IPS-18c (cell line): ENCODE measurements around the gene CGB8.
A peak's percentile ranks its signal among the peaks of the same experiment; 100 is the strongest.
"Not testable (repeated sequence)": the region's sequence is repeated elsewhere in the genome, so short reads cannot be mapped to it uniquely, and the experiment has no call there.

Experiments
- H3K4me3 ChIP-seq: 2 replicates; pipeline ENCODE4 v1.7.0; 2013; ENCODE audit warnings: low read depth, mild to moderate bottlenecking, low read length, moderate library complexity; ENCODE audit not compliant: insufficient read depth
- H3K9me3 ChIP-seq: one replicate; pipeline ENCODE4 v1.6.1; 2013; ENCODE audit warnings: mild to moderate bottlenecking, low read length, moderate library complexity; ENCODE audit not compliant: control insufficient read depth, insufficient read depth

Gene CGB8

DNA sequence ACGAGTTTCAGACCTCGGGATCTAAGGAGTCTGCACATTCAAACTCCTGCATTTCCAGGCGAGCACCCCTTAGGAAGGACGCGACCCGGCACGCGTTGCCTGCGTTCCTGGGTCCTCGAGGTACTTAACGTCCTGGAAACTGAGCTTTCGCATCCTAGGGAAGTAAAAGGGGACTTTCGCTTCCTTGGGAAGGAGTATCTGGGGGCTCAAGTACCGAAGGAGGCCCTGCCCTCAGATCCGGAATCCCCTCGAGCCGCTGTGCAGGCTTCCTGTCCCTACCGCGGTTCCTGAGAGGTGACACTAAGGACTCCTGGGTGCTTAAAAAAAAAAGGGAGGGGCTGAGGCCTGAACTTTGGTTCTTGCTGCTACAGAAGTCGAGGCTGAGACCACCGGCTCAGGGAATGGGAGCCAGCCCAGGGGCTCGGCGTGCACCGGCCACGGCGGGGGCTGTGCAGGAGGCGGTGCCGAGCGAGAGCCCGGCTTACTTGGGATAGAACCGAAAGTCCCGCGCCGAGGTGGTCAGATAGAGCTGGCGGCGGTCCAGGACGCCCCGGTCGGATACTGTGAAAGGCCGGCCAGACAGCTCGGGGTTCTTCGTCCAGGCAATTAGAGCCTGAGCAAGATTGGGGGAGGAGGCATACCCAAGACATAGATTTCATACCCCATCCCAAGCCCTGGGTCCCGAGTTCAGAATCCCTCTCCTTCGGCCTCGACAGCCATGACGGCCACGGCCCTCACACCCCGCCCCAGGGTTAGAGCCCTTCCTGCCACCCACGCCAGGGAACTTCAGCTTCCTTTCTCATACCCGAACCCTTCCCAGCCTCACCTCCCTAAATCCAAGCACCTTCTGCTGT, 30.3 kb downstream of the CGB8 start:
- H3K9me3 ChIP-seq, result not testable (repeated sequence)
- peak overlapping the region; percentile 50 for H3K4me3 ChIP-seq

DNA sequence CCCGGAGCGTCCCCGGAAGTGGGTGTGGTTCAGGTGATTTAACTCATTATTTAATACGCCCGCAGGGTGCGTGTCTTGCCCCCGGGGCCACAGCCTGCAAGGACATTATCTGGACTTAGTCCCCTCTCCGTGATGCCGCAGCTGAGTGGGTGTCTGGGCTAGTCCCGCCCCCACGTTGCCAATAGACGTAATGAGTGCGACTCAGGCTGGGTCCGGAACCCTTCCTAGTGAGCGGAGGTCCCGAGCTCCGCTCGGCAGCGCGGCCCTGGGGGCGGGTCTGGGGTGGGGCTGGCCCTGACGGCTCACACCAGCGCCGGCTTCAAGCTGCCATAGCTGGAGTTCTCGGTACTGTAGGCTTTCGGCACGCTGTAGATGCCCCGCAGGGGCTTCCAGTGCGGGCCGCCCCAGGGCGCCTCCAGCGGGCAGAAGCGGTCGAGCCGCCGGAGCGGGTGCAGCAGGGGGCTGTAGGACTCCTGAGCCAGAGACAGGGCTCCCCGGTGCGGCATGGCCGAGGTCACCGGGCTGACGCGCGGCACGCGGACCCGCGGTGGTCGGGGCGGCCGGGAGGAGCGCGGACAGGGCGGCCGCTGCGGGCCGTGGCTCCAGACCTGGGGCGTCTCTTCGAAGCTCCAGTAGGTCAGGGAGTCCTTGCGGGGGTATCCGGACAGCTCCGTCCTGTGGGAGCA, 31.1 kb downstream of the CGB8 start:
- H3K4me3 ChIP-seq, result peak overlapping the region; percentile 50
- no peaks in the 10 kb centered on the region for H3K9me3 ChIP-seq

DNA sequence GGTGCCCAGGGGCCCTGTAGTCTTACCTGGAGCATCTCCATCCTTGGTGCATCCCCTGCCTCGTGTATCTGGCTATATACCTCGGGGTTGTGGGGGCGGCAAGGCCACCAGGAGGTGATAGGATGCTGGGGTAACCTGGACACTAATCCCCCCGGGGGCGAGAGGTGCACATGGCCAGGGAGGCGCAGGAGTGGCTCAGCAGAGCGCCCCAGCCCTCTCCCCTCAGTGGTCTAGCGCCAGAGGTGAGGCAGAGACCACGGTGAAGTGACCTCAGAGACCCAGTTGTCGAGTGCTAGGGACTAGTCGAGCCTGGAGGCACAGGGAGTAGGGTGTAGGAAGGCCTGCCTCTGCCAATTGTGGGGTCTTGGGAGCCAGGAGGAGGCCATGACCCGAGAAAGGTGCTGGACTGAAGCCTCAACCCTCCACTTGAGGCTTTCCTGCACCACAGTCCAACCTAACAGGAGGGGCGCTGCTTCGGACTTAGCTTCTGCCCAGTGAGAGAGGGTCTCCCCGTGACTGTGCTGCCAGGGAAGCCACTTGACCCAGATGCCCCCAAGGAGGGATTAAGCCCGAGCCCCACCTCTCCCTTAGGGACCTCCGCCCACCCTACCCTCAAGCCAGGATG, 31.8 kb downstream of the CGB8 start, which contains the start of gene LHB:
LHB (minus strand) TSS at position 51 of the 625 bp plus-strand sequence; CDS start at position 41, 10 bp downstream.
- Histone ChIP-seq H3K4me3 (peak within 1 kb of the TSS; percentile 50), H3K9me3 (no peaks in the 10 kb centered on the region)

DNA sequence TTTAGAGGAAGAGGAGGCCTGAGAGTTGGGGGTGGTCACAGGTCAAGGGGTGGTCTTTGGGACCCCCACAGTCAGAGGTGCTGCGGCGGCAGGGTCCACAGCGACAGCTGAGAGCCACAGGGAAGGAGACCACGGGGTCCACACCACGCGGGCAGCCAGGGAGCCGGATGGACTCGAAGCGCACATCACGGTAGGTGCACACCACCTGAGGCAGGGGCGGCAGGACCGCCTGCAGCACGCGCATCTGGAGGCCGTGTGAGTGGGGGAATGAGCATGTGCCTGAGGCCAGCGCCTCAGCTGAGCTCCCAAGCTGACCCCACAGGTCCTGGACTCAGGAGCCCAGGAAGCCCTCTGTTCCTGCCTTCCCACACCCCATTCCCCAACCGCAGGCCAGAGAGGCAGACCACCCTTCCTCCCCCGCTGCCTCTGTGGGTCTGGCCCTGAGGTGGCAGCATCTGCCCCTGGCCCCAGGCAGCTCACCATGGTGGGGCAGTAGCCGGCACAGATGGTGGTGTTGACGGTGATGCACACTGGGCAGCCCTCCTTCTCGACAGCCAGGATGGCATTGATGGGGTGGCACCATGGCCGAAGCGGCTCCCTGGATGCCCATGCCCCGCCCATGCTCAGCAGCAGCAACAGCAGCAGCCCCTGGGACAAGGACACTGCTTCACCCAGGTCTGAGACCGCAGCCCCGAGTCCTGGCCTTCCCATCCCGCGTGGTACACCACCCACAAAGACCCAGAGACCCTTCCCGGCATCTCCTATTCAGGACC, 32.7 kb downstream of the CGB8 start:
- Histone ChIP-seq H3K4me3 (no peak overlapping the region), H3K9me3 (no peaks in the 10 kb centered on the region)

DNA sequence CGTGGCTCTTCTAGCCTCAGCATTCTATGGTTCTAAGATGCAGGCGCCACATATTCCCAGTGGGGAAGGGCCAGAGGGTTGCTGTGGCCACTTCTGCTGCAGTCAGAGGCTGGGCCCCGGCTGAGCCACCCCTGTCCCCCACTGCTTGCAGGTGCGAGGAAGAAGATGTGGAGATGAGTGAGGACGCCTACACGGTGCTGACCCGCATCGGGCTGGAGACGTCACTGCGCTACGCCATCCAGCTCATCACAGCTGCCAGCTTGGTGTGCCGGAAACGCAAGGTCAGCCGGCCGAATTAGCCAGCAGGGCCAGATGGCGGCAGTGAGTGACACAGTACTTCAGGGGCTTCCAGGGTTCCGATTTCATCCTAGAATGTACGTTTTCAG, 34.0 kb downstream of the CGB8 start:
- Histone ChIP-seq H3K4me3 (no peak overlapping the region), H3K9me3 (no peaks in the 10 kb centered on the region)

DNA sequence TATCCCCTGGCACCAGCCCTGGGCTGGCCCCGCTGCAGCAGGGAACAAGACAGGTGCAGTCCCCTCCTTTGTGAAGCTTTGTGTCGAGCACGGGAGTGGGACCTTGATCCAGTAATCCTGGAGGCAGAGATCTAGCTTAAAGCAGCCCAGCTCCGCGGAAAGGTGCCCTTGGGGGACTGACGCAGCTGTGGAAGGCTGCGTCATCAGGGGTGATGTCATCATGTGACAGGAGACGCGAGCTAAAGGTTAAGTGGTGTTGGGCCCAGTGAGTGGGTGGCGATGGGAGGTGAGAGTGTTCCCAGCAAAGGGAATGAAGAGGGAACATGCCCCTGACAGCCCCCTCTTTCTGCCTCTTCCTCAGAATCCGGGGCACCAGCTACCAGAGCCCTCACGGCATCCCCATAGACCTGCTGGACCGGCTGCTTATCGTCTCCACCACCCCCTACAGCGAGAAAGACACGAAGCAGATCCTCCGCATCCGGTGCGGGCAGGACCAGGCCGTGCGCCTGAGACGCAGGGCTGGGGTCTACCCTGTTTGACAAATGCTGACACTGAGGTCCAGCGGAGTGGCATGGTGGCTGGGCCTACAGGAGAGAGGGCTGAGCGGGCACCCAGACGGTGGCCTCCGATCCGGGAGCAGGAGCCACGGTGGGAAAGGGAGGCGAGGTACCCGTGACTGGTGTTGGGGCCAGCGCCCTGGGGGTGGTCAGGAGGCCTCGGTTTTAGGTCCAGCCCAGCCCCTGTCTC, 34.6 kb downstream of the CGB8 start:
- Histone ChIP-seq H3K4me3 (no peak overlapping the region), H3K9me3 (no peaks in the 10 kb centered on the region)

DNA sequence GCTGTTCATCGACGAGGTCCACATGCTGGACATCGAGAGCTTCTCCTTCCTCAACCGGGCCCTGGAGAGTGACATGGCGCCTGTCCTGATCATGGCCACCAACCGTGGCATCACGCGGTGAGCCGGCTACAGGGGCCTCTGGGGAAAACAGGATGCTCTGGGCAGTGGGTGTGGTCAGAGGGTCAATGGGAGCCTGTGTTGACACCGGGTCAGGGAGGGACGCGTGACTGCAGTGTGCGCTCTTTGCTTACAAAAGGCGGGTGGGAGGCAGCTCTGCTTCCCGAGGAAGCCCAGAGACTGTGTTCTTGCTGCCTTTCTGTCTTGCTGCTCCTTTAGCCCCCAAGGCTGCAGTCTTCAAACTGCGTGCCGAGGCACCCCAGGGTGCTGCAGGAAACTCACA, 37.7 kb downstream of the CGB8 start:
- Histone ChIP-seq H3K9me3 (no peaks in the 10 kb centered on the region), H3K4me3 (no peak overlapping the region)

DNA sequence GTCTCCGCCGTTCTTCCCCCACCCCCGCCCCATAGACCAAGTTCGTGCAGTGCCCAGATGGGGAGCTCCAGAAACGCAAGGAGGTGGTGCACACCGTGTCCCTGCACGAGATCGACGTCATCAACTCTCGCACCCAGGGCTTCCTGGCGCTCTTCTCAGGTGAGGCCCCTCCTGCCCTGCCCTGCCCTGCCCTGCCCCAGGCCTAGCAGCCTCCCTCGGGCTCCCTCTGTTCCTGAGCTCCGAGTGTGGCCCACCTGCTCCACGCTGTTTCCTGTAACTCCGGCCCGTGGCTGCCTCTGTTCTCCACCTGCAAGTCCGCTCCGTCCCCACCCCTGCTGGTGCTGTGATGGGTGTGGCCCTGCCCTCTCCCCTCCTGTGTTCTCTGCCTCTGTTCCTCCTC, 38.5 kb downstream of the CGB8 start:
- H3K4me3 ChIP-seq, result no peak overlapping the region

DNA sequence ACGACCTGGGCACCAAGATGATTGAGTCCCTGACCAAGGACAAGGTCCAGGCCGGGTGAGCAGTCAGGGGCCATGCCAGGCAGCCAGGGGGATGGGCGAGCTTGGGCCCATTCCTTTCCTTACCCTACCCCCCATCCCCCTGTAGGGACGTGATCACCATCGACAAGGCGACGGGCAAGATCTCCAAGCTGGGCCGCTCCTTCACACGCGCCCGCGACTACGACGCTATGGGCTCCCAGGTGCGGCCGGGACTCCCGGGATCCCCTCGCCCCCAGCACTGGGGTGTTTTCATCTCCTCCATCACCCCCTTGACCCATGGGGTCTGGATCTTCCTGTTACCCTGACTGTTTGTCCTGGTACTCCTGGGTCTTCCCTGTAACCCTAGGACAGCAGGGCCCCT, 39.1 kb downstream of the CGB8 start:
- no peak overlapping the region for H3K4me3 ChIP-seq
- H3K9me3 ChIP-seq, result no peaks in the 10 kb centered on the region

More for the DNA sequence above, 38.5 kb downstream of the CGB8 start:
- H3K9me3 ChIP-seq, result no peaks in the 10 kb centered on the region

DNA sequence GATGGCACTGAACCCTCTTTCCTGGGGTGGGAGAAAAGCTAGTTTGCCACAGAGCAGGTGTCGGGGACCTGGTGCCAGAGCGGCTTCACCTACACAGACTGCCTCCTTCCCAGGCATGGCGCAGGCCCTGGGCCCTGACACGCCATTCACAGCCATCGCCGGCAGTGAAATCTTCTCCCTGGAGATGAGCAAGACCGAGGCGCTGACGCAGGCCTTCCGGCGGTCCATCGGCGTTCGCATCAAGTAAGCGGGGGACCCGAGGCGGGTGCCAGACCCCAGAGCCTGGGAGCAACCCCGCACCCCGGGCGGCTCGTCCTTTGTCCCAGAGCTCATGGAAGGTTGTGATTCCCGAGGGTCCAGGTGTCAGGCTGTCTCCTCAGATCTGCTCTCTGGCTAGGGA, 42.0 kb downstream of the CGB8 start:
- H3K4me3 ChIP-seq, result no peak overlapping the region
- H3K9me3 ChIP-seq, result no peaks in the 10 kb centered on the region

DNA sequence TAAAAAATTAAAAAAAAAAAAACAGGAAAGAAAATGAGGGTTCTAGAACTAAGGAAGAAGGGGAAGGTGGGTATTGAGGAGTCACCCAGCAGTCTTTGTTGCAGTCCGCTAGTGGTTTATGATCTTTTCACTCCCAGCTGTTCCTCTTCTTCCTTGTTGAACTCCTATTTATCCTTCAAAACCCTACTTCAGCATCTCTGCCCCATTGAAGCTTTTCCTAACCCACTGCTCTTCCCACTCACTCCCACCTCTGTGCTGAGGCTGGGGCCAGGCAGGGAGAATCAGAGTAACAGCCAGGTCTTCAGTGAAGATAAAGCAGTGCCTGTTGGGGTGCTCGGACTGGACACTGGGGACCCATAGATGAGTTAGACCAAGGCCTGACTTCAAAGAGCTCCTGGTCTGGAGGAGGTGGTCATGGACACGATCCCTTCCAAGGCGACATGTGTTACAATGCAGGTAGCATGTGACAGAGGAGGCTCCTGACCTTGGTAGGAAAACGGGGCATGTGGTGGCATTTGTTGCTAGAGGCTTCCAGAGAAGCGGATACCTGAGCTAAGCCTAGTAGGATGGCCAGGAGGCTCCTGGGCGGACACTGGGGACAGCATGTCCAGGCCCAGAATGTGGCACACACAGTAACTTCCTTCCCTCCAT, 43.8 kb downstream of the CGB8 start:
- Histone ChIP-seq H3K9me3 (no peaks in the 10 kb centered on the region), H3K4me3 (no peak overlapping the region)

DNA sequence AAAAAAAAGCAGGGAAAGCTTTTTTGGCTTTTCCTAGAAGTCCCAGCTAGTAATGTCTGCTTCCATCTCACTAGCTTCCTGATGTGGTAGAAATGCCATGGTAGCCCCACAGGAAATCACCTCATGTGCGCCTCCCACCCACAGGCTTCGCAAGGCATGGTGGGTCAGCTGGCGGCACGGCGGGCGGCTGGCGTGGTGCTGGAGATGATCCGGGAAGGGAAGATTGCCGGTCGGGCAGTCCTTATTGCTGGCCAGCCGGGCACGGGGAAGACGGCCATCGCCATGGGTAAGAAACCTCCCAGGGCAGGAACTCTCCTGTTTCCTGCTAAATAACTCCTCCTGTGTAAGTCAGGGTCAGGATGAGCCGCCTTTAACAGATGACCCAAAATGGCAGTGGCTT, 44.8 kb downstream of the CGB8 start:
- no peaks in the 10 kb centered on the region for H3K9me3 ChIP-seq
- H3K4me3 ChIP-seq, result no peak overlapping the region

DNA sequence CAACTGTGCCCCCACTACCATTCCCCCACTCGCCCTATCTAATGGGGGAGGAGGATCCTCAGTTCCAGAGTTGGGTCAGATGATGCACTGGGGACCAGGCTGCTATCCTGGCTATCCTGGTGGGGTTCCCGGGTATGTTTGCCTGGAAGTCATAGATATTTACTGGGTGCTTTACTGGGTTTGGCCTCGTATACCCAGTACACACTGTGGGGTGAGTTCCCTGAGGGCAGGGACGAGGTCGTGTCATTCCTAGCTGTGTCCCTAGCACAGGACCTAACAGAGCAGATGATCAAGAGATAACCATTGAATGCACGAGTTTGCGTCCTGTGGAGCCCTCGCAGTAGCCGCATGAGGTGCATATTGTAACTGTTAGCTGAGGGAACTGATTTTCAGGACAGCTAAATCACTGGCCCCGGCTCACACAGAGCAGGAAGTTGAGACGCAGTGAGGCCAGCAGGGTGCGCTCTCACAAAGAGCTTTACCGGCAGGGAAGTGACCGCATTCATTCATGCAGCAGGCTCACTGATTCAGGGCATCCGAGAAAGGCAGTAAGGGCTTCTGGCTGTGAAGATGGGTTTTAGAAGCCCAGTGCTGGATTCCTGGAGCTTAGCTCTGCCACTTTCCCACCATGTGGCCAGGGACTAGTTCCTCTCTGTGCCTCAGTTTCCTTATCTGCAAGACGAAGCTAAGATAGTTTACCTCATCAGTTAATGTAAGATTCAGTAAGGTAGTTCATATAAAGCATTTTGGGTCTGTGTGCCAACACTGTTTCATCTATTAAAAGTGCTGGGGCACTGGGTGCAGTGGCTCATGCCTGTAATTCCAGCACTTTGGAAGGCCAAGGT, 49.2 kb downstream of the CGB8 start:
- no peak overlapping the region for H3K4me3 ChIP-seq

DNA sequence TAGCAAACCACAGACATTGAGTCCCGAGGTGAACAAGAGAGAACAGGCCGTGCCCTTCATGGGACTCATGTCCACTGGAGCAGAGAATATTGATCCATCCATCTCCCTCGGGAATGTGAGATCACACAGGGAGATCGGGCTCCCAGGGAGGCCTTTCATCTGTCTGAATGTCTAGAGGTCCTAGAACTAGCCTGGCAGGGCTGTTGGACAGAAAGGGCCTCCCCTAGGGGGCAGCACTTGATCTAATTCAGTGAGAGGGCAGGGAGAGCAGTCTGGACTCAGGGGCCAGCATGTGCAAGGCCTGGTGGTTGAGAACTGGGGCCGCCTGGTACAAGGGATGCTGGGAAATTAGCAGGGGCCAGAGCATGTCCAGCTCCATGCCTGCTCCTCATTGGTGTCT, 50.9 kb downstream of the CGB8 start:
- Histone ChIP-seq H3K9me3 (no peaks in the 10 kb centered on the region), H3K4me3 (no peak overlapping the region)

More for the DNA sequence above, 49.2 kb downstream of the CGB8 start:
- no peaks in the 10 kb centered on the region for H3K9me3 ChIP-seq
